HG02981 (cell line): ENCODE results near the gene BTBD3.
A peak's percentile ranks its signal among the peaks of the same experiment; 100 is the strongest.

Experiments used
- ATAC-seq: cut with Tn5 transposase; IDR thresholded peaks from one replicate; pipeline ENCODE4 v1.9.1; 2021; ENCODE audit warnings: mild to moderate bottlenecking, moderate library complexity; ENCODE audit not compliant: unreplicated experiment

Gene BTBD3

DNA sequence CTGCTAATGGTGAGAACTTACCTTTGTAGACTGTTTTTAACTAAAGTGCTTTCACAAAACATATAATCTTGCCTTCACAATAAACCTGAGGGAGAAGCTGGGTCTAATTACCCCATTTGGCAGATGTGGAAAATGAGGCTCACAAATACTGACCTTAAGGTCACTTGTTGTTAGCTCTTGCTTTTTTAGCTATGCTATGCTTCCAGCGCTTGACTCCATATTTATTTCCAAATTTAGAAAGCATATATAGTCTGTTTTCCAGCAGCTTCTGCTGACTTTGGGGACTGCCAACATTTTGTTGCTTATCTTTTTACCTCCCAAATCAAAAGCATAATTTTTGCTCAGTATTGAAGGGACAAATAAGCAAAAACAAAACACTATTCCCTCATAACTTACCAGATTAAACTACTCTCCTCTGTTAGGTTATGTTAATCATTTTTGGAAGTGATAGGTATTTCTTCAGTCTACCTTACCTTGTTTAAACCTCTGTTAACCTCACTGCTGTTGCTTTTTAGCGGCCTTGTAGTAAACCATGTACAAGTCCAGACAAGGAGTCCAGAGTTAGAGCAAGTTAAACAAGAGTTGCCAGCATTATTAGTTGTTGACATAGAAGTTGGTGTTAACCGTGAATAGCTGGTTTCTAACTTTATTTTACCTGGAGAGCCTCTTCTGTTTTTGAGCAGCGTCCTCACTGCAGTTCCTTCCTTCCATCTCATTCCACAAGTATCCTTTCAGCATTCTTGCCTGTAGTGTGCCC lies 4.9 kb upstream of the BTBD3 start:
- no peak for ATAC-seq

DNA sequence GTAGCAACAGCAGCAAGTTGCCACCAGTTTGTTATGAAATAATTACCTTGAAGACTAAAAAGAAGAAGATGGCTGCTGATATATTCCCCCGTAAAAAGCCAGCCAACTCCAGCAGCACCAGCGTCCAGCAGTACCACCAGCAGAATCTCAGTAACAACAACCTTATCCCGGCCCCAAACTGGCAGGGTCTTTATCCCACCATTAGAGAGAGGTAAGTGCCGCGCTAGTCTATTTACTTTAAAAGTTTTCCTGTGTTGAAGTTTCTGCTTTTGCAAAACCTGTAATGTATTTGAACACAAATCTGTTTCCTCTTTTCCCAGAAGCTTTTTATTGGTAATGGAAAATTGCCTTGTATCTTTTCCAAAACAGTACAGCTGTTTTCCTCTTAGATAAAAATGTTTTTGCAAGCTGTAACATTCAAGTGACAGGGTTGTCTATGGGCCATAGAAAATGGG lies 725 bp downstream of the BTBD3 start:
- ATAC-seq = no peak

DNA sequence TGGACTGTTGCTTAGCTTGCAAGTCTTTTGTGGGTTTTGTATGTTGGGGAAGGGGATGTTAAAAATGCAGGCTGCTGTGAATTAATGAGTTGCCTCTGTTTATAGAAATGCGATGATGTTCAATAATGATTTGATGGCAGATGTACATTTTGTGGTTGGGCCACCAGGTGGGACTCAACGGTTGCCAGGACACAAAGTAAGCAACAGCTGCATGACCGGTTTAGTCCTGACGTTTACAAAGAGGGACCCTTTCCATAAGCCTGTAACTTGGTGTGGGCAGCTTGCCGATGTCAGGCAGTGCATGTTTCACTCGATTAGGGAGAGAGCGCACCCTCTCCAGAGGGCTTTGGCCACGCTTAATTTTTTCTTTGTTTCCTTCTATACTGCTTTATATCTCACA lies 1.3 kb downstream of the BTBD3 start:
- peak; percentile 51 for ATAC-seq

DNA sequence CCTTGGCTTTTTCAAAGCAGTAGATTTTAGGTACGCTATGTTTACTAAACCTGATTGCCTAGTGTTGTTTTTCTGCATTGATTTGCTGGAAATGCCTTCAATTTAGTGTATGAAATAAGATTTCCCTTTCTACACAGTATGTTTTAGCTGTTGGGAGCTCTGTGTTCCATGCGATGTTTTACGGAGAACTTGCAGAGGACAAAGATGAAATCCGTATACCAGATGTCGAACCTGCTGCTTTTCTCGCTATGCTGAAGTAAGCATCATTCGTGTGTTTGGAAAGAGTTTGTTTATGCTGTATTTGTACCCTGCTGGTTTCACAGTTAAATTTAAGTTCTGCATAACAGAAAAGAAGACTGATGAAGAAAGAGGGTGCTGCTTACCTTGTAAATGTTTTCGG lies 1.9 kb downstream of the BTBD3 start:
- no peak for ATAC-seq

DNA sequence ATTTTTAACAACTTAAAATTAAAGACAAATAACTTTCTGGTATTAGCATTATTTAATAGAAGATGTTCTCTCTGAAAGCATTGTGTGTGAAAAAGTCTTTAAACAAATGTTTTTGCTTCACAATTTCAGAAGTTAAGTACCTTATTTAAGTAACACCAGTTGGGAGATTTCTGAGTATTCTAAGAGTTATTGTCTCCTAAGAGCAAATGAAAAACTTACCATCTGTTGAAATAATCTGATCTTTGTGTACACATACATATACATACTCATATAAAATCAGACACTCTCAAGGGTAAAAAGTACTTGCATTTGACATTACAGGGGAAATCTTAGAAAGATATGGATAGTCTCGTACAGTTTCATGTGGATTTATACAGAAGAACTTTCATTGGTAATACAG lies 2.4 kb downstream of the BTBD3 start:
- no peak for ATAC-seq

DNA sequence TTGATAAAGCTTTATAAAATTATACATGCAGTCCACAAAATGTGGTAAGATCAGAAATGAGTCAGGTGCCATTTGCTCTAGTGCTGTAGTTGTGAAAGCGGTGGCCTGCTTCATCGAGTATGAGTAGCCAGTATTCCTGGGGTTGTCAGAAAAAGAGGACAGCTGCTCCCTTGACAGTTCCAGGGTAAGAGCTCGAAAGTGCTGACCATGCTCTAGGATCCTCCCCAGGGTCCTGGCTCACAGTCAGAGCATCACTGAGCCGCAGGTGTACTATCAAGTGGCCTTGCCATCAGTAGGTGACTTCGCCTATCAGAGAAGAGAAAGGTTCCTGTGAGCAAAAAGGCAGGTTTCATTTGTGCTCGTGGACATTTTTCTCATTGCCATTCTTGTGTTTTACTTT lies 3.6 kb downstream of the BTBD3 start:
- ATAC-seq = no peak

DNA sequence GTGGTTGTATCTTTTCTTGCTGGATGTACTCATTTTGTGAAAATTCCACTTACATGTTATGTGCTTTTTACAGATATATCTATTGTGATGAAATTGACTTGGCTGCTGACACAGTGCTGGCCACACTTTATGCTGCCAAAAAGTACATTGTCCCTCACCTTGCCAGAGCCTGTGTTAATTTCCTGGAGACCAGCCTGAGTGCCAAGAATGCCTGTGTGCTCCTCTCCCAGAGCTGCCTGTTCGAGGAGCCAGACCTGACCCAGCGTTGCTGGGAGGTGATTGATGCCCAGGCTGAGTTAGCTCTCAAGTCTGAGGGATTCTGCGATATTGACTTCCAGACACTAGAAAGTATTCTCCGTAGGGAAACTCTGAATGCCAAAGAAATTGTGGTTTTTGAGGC lies 4.9 kb downstream of the BTBD3 start:
- no peak for ATAC-seq

DNA sequence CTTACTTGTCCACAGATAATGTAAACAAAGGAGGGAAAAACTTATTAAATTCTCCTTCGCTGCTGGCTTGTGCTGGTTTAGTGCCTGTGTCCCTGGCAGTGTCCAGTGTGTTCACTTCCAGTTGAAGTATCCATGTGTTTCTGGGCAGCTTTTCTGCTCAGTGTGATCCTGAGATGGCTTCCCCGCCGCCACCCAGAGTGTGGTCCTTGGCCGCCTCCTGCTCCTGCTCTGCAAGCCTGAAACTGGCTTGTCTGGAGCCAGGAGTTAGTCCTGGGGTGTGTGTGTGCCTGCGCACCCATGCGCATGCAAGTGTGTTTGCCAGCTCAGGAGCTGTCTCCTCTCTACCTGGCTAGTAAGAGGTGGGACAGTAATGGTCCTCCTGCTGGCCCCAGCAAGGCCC lies 7.2 kb downstream of the BTBD3 start:
- no peak for ATAC-seq

DNA sequence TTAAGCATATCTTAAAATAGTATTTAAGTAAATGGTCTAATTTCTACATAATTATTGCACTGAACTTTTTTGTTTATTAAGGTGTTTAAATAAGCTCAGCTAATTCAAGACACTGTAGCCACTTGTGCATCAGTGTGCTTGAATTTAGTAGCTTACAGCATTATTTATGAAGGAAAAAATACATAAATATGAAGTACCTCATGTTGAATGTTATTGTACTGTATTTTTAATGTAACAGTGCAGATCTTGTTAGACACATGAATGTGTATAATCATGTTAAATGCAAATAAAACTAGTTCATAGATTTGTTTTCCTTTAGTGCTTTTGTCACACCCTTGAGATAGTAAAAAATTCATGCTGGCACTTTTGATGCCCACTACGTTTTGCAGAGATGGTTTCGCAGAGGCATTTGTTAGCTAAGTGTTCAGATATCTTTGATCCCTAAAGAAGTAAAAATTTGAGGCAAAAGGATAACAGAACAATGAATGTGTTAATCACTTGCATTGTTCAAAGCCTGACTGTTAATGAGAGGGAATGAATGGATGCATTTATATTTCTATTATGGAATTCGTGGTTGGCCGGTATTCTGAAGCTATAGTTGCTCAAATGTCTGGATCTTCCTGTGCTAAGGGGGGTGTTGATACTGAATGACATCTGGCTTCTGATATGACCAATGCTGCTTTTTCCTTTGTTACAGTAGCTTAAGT lies 8.8 kb downstream of the BTBD3 start:
- no peak for ATAC-seq

DNA sequence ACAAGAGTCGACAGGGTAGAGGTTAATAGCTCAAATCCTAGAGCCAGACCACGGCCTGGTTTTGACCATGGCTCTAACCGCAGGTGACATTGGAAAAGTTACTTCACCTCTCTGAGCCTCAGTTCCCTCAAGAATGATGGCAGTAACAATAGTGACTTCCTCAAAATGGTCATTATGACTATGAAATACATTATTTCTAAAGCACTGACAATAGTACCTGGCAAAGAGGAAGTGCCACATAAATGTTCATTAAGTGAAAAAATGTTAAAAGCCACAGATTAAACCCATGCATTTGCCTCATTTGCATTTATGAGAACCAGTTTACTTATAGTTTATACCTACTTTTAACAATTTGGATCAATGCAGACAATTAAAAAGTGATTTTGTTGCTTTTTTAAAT lies 12.3 kb downstream of the BTBD3 start:
- no peak for ATAC-seq

DNA sequence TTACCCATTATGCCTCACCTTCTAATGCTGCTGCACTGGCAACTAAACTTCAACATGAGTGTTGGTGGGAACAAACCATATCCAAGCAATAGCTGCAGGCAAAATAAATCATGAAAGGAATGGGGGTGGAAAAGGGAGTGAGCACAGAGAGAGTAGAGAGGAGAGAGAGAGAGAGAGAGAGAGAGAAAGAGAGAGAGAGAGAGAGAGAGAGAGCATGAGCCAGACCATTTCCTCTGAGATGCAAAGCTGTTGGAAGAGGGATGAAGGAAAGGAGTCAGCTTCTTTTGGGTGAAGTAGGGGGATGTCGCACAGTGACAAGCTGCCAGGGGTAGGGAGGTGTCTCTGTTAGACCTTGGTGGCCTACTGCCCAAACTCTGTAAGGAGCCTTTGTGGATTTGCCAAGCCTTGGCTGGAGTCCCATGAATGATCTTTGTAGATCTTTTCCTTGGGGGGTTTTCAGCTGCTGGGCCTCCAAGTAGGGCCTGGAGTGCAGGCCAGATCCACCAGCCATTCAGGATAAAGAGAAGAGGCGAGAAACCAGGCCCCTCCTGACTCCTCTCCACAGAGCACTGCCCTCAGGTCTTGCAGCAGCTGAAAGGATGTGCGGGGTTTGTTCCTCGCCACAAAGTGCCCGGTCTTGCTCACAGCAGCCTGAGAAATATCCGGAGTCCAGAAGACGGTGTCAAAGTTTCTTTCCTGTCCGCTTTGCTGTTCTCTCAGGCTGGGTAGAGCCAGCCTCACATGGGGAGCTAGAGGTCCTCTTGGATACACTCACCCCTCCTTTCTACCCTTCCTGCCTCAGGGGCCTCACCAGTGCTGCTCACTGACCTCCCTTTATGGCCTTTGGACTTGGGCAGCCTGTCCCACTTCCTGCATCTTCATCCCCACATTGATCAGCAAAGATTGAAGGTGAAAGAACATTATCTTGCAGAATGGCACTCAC lies 17.8 kb downstream of the BTBD3 start:
- ATAC-seq = no peak

DNA sequence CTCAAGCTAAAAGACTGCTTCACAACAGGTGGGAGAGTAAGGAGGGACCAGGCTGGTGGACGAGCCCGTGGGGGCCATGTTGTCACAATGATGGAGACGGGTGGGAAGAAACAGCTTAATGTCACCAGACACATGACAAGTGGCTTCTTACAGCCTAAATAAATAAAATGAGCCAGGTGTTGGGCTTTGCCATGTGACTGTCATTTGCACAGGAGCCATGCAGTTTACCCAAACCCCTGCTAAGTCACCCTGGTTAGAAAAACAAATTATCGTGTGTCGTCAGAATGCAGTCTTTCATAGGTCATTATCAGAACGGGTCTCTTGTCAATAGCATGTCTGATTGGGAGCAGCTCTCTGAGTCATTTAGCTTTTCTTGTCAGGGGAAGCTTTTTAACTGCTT lies 18.5 kb downstream of the BTBD3 start:
- no peak for ATAC-seq

DNA sequence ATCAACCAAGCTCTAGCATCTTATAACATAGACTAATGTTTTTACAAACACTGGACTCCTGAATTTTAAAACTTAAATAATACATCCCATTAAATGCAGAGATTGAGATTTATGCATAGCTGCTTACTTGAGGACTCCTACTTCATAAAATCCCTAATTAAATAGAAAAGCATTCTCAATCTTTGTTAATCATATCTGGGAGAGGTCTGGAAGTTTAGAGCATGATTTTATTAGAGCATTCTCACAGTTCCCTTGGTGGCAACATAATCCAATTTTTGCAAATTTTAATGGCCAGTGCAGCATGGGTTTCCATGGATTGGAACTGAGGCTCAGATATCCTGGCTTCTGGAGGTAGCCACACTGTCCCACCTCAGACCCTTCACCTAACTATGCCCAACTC lies 19.5 kb downstream of the BTBD3 start:
- ATAC-seq = no peak

DNA sequence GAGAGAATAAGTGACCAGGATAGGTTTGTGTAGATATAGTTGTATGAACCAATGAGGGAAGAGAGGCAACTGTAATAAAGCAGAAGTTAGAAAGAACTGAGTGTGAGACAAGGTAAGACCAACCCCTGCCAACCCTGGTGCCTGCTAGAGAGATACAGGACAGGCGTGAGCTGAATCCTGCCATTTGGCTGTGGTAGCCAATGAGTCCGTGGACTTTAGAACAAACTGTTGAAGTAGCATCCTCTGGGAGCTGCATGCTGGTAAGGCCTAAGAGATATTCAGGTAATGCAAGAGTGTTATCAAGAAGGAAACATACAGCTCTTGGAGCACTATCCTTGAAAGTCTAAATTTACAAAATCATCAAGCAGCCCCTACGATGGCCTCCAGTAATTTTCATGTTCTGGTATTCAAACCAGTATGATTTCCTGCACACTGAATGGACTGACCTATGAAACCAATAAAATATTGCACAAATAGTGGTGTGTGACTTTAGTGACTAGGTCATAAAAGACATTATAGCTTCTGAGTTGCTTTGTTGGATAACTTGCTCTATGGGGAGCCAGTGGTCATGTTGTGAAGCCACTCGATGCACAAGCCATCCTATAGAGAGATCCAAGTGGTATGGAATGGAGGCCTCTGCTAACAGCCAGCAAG lies 24.0 kb downstream of the BTBD3 start:
- ATAC-seq = no peak

DNA sequence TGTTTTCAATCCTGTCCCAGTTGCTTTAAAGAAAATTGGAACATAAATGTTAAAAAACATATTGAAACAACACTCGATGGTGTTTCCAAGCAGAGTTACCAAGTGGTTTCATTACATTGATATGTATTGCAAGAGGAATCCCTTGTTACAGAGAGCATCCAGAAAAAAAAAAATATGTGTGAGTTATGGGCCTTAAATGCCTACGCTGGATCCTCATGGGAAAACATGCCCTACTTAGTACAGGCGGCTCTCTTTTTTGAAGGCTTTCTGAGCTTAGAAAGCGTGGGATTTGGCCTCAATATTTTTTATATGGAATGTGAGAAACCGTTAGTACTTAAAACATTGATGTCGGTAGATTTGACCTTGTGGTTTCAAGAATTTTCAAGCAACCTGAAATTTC lies 26.1 kb downstream of the BTBD3 start:
- no peak for ATAC-seq

DNA sequence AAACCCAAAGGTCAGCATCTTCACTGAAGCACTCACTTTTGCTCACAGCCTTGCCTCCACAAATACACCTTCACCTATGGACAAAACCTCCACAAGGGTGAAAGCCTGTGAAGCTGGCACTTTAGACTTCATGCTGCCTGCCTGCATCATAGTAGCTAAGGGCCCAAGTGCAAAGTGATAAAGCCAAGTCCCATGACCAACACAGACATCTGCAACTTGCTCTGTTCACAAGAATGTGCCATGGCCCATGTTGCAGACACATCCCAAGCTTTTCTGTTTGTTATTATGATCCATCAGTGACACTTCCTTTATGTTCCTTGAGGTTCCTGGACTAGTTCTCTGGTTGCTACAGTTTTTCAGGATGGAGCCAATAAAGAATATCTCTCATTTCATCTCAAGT lies 31.1 kb downstream of the BTBD3 start:
- no peak for ATAC-seq

DNA sequence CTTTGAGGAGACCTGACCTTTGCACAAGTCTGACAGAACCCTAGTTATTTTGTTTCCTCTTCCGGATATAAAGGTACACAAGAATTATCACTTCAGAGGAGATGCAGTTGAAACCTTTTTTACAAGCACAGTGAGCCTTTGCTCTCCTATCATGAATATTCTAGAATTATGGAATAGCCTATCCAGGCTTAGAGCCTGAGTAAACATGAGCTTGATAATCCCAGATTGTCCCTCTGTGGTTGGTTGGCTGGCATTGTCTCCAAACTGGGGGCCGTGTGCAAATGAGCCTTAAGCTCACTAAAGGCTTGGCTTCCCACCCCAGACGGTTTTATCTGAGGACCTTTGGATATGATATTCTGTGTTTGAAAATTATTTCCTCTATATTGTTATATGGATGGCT lies 32.0 kb downstream of the BTBD3 start:
- no peak for ATAC-seq

DNA sequence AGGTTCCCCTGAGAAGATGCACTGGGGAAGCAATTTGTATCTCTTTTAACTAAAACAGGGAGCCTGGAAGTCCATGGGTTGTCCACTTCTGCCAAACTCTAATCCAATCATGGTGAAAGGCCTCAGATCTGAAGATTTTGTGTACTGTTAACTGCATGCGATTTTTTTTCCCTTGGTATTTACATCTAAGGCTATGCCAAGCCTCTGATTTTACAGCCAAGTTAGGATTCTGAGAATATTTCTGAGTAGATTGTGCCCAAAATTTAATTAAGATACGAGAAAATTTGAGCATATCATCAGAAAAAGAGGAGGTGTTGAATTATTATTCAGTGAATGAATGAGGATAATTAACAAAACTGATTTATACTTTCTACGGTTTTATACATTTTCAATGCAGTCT lies 34.0 kb downstream of the BTBD3 start:
- ATAC-seq = no peak

DNA sequence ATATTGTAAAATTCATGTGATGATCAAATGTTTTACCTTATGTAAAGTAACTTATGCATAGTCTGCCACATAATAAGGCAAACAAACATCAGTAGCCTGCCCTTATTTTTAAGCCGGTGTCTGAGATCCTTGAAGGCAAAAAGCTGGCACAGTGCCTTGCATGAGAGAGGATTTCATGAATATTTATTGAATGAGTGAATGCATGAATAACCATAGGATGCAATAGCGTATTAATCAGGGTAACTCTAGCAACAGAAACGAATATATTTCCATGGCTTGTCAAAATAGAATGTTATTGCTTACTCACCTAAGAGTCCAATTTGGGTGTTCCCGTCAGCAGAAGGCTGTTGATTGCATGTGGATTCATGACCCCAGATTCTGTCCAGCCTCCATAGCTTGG lies 34.9 kb downstream of the BTBD3 start:
- no peak for ATAC-seq

DNA sequence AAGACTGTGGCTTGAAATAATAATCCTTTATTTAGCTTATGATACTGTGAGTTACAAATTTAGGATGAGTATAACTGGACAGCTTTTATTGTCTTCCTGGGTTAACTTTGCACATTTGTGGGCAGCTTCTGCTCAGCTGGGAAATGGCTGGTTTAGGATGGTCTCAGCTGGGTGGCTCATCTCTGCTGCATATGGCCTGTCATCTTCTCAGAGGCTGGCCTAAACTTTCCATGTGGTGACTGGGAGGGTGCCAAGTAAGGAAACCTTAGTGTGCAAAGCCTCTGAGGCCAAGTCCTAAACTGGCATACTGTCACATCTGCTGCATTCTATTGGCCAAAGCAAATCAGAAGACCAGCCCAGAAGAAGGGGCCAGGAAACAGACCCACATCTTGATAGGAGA lies 40.2 kb downstream of the BTBD3 start:
- no peak for ATAC-seq

DNA sequence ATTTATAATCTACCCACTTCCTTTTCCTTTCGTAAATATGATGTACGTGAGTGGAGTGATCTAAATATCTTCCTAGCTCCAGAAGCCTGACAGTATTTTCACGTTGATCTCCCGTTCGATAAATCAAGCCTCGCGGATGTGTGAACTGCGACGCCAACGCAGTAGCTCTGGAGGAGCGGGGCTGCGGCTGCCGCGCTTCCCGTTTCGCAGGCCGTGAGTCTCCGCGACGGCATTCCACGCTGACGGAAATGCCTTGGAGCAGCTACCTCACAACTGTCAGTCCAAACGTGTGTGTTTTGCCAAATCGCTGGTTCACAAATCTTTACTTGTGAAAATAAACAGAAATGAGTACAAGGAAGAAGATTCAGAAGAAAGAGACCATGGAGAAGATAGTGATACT lies 41.2 kb downstream of the BTBD3 start:
- ATAC-seq = no peak
